Muscle of back (tissue), 11 donors: Measurements from ENCODE around the gene RNF126. TPM values are rescaled to one million over a fixed set of nuclear protein-coding genes. Genes with fewer than 3 reads are reported as not detected.
"Not testable (repeated sequence)": the region's sequence is repeated elsewhere in the genome, so short reads cannot be mapped to it uniquely, and the experiment has no call there.

ENCODE experiments used
- DNase-seq, 3 donors: peaks; one replicate each; pipeline versions ENCODE4 v3.0.0 to v3.0.0-alpha.2; 2013
- polyA plus RNA-seq, 10 donors: library from polyadenylated mRNA; unstranded; fragments of 120-200 nt; gene quantifications; one replicate each; pipeline ENCODE4 v1.2.1, GENCODE V29; 2013; ENCODE audit not compliant: insufficient read length in 10 of 10

RNF126 gene
- polyA plus RNA-seq, 10 donors, result 18.3 to 27.8 (median 21.7) TPM

DNA sequence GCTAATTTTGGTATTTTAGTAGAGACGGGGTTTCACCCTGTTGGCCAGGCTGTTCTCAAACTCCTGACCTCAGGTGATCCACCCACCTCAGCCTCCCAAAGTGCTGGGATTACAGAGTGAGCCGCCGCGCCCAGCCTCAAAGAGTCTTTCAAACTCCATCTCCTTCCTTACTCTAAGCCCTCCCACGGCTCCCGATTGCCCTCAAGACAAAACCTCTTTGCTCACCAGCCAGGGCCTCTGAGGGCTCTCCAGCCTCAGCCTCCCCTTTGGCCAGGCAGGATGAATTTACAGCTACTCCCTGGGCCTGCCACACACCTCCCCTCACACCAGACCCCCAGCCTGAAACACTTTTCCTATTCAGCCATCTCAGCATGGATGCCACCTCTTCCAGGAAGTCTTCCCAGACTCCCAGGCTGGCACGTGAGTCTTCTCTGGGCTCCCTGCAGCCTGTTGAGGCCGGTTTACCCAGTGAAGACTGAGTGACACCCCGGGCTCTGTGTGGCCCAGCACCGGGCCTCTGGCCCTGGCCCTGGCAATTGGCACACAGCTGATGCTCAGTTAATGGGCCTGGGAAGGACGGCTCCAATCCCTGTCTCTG lies 24.7 kb upstream of the RNF126 start:
- DNase-seq, result no peak

- DNase-seq, result no peak
Observed at GRCh38 chr19:686589-687297, 23.7 kb upstream of the RNF126 start.

DNA sequence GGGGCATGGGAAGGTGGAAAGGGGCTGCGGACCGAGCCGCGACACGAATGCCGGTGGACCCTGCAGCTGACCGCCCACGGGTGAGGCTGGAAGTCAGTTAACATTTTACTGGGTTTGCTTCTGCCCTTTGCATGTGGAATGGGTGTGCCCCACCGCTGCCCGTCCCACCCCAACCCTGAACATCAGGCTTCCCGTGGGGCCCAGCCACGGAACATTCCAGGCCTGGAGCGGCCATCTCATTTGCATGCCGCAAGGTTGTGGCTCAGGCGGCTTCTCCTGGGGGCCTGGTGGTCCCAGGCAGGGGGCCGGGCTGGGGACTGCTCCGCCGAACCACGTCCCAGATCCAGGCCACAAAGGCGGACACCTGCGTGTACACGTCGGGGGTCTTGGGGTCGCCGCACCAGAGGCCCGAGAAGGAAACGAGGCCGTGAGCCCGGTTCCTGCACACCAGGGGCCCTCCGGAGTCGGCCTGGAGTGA lies 22.5 kb upstream of the RNF126 start:
- DNase-seq, result no peak

DNA sequence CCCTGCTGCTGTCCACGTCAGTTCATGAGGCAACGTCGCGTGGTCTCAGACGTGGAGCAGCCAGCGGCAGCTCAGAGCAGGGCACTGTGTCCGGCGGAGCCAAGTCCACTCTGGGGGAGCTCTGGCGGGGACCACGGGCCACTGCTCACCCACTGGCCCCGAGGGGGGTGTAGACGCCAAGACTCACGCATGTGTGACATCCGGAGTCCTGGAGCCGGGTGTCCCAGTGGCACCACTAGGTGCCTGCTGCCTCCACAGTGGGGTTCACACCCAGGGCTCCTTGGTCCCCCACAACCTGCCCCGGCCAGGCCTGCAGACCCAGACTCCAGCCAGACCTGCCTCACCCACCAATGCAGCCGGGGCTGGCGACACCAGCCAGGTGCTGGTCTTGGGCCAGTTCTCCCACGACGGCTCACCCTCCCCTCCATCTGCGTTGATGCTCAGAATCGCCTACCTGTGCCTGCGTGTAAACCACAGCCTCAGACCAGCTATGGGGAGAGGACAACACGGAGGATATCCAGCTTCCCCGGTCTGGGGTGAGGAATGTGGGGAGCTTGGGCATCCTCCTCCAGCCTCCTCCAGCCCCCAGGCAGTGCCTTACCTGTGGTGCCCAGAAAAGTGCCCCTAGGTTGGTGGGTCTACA lies 19.8 kb upstream of the RNF126 start:
- DNase-seq, result no peak

DNA sequence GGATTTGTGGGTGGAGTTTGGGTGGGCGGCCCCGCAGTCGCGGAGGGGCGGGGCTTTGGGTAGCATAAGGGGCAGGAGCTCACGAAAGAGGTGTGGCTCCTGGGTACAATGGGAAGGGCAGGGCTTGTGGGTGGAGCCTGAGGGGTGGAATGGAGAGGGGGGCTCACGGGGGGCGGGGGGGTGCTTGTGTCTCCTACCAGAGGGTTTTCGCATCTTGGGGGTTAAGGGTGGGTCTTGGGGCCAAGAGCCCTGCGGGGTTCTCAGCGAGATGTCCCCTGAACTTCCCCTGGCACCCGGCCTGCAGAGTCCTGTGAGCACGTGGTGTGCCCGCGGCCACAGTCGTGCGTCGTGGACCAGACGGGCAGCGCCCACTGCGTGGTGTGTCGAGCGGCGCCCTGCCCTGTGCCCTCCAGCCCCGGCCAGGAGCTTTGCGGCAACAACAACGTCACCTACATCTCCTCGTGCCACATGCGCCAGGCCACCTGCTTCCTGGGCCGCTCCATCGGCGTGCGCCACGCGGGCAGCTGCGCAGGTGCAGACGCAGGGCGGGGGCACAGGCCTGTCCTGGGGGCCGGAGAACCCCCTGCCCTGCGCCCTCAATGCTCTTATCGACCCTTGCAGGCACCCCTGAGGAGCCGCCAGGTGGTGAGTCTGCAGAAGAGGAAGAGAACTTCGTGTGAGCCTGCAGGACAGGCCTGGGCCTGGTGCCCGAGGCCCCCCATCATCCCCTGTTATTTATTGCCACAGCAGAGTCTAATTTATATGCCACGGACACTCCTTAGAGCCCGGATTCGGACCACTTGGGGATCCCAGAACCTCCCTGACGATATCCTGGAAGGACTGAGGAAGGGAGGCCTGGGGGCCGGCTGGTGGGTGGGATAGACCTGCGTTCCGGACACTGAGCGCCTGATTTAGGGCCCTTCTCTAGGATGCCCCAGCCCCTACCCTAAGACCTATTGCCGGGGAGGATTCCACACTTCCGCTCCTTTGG lies 18.3 kb upstream of the RNF126 start:
- no peak for DNase-seq

DNA sequence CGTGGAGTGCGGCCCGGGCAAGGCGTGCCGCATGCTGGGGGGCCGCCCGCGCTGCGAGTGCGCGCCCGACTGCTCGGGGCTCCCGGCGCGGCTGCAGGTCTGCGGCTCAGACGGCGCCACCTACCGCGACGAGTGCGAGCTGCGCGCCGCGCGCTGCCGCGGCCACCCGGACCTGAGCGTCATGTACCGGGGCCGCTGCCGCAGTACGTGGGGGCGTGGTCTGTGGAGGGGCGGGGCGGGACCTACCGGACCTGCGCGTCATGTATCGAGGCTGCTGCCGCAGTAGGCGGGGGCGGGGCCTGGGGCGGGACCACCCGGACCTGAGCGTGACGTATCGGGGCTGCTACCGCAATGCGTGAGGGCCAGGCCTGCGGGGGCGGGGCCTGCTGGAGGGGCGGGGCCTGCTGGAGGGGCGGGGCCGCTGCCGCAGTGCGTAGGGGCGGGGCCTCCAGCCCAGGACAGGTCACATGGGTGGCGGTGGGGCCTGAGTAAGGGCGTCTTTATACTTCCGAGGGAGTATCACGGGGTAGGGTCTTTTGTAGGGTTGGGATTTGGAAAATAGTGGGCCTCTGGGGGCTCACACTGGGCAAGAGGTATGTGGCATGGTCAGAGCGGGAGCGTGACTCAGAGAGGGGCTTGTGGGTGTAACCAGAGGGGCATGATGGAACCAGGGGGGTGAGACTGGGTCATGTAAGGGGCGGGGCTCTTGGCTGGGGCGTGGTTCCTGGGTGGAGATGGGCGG lies 17.4 kb upstream of the RNF126 start:
- peak; percentile 96 to 98 (median 97) for DNase-seq

GRCh38 chr19:679418-680286 lies 16.6 kb upstream of the RNF126 start:
- DNase-seq, result peak; percentile 61 to 92 (median 86)

DNA sequence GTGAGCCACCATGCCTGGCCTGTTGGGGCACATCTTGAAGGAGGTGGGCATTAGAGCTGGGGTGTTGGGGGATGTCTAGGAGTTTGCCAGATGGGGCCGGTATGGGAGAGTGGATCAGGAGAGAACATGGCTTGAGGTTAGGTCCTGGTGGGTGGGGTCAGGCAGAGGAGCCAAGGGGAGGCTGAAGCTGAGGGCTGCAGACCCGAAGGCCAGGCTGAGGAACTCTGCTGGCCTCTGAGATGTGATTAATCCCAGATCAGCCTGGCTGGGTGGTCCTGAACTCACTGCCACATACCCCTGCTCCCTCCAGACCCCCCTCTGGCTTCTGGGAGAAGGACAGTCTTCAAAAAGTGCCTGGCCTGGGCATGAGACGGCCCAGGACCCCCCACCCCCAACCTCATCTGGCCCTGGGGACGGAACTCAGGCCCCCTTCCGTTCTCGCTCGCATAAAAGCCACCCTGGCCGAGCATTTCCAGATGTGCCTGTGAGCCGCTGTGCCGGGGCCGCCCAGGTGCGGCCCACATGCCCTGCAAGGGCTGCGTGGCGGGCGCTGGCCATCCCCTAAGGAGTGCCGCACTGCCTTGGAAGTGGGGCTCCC lies 15.9 kb upstream of the RNF126 start:
- peak in 1 of 3 donors; percentile 77 for DNase-seq

DNA sequence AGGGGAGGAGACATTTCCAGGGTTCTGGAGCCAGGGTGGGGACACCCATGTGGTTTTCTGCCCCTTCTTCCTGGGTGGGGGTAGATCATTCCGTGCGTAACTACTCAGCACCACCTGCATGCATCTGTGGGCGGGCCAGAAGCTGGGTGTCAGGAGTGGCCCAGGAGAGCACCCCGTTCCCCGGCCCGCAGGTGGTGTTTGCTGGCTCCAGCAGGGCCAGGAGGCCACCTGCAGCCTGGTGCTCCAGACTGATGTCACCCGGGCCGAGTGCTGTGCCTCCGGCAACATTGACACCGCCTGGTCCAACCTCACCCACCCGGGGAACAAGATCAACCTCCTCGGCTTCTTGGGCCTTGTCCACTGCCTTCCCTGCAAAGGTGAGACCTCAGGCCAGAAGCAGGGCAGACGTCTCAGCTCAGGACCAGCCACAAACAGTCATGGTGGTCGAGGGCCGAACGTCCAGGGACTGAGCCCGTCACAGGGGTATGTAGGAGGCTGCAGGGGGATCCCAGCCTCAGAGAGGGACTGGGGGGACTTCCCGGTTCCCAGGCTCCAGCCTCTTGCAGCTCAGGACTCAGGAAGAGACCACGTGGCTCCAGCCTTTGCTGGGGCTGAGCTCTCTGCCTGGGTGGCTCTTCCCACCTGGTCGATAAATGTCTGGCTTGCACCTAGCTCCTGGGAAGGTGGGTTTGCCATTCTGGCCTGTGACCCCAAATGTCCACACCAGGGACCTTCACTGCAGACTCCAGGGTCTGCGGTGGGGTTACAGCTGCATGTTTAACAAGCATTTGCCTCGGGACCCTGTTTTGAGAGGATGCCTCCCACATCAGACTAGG lies 14.8 kb upstream of the RNF126 start:
- peak in 1 of 3 donors; percentile 61 for DNase-seq

GRCh38 chr19:677201-677600 lies 14.2 kb upstream of the RNF126 start:
- peak in 2 of 3 donors; percentile 66 to 76 for DNase-seq

DNA sequence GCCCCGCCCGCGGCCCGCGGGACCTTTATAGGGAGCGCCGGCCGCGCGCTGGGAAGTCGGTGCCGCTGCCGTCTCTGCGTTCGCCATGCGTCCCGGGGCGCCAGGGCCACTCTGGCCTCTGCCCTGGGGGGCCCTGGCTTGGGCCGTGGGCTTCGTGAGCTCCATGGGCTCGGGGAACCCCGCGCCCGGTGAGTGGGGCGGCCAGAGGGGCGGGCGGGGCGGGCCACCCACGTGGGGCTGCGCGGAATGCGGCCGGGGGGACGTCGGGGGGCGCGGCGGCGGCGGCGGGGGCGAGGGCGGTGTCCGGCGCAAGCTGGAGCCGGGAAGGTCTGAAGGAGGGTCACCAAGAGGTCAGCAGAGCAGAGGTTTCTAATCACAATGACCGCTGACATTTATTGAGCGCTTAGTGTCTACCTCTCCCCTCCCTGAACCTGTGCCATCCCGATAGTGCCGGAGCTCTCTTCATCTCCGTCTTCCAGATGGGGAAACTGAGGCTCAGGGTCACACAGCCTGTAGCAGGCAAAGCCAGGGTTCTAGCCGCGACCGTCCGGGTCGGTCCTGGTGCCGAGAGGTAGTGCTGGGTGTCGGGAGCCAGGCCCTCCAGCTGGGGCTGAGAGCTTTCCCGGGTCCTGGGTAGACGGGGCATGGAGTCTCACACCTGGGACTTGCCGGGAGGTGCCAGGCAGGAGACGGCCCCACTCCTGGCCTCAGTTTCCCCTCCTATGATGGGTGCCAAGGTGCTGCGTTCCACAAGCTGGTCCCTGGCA lies 13.5 kb upstream of the RNF126 start, which contains the start of gene FSTL3:
FSTL3 (plus strand) TSS at position 54 of the 767 bp plus-strand sequence; CDS start at position 86, 32 bp downstream.
- peak in 1 of 3 donors; percentile 72 for DNase-seq

- no peak for DNase-seq
Observed at GRCh38 chr19:676007-676338, 13.0 kb upstream of the RNF126 start.

GRCh38 chr19:674282-675151 lies 11.5 kb upstream of the RNF126 start:
- DNase-seq, result no peak

- DNase-seq, result no peak
Observed at GRCh38 chr19:670609-671075, 7.6 kb upstream of the RNF126 start.

- DNase-seq, result not testable (repeated sequence)
Observed at GRCh38 chr19:668675-669434, 5.8 kb upstream of the RNF126 start.
